HG03108 (cell line): ENCODE measurements around the gene CACNG3.

Source experiments
- ATAC-seq: cut with Tn5 transposase; IDR thresholded peaks from one replicate; pipeline ENCODE4 v1.9.1; 2021; ENCODE audit warnings: moderate library complexity; ENCODE audit not compliant: unreplicated experiment

CACNG3 gene

DNA sequence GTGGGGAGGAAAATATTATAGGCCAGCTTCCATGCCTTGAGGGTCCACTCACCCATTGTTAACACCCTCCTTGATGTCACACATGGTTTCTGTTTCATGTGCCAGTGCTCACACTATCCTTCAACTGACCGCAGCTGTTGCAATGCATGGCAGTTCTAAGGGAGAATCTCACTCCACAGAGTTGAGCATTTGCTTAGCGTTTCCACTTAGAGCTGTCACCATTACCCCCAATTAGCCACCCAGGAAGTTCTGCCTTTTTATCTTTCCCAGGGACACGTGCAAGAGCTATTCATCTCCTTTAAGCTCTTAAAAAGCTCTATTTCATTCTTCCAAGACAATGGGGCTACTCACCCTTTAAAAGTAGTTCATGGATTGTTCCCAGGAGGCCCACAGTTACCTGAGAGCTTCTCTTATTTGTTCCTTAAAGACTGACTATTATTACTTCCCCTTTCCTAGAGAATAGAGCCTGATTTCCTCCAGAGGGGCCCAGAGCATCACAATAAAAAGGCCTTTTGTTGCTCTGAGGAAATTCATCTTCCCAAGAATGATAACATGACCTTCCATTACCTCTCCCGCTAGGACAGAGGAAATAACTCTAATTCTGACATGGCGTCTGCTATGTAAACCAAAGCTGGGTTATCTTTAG is 126.8 kb downstream of the CACNG3 start:
- no peak for ATAC-seq

DNA sequence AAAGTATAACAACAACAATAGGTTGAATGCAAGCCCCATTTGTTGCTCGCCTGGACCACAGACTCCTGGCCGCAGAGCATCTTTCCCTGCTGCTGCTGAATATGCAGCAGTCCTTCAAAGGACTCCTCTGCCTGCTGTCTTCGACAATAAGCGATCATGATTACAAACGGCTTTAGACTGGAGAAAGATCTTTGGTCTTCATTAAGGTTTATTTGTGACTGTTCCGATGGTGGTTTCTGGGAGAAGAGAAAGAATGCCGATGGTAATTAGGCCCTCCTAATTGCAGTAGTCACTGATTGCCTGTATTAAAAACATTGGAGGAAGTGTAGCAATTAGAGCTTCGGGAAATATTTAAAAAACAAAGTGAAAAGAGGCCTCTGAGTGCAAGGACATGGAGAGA is 138.2 kb downstream of the CACNG3 start:
- ATAC-seq, result no peak

DNA sequence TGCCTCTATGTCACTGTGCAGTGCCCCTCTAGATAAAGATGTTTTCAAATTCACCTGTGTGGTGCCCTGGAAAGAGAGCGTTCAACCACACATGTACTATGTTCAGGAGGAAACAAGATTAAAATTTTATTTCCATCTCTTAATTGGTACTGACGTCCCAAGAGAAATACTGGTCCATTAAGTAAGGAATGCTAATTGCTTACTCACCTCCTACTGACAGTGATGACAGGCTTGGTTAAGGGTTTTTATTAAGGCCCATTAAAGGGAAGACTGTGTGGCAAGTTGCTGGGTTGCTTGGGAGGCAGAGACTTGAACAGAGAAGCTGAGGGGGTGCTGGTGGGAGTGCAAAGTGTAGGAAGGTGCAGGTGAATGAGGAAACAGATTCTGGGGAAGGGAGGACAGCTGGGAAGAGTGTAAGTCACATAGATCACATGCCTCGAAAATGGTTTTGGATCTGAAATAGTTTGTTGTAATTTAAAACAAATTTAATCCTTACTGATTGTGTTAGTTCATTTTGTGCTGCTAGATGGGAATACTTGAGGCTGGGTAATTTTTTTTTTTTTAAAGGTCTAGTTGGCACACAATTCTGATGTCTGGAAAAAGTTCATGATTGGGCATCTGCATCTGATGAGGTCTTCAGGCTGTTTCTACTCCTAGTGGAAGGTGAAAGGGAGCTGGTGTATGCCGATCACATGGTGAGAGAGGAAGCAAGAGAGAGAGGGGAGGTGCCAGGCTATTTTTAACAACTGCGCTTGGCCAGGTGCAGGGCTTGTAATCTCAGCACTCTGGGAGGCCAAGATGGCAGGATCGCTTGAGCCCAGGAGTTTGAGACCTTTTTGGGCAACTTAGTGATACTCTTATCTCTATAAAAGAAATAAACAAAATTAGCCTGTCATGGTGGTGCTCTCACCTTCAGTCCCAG is 140.5 kb downstream of the CACNG3 start:
- ATAC-seq, result no peak

DNA sequence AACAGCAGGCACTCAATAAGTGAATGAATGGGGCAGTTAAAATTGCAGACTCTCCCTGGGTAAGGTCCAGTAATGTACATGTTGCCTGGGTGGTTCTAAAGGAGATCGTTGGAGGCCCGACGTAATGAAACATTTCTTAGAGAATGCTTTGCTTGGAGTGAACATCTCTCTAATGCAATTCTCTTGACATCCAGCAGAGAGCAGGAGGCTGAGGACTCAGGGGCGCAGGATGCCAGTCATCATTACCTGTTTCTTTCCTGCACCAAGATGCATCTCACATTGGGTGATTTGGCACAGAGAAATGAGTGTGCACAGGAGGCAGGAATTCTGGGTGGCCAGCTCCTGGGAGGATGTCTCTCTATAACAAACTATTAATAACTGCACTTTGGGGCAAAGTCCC is 152.9 kb downstream of the CACNG3 start:
- no peak for ATAC-seq
